Dermis blood vessel endothelial cell (primary cell): ENCODE data around the gene WFS1. TPM values are rescaled to one million over a fixed set of nuclear protein-coding genes. Genes with fewer than 3 reads are reported as not detected.
A peak's percentile ranks its signal among the peaks of the same experiment; 100 is the strongest.

Source experiments
- DNase-seq: peaks from one replicate; pipeline ENCODE4 v3.0.0; 2010
- total RNA-seq: library from RNA; depleted of rRNA; stranded (reverse); fragments of >200 nt; gene quantifications from 2 replicates; pipeline ENCODE4 v1.2.3, GENCODE V29; 2014

Gene WFS1
- total RNA-seq, 1 donor from 2014 or later = 74.7 TPM

DNA sequence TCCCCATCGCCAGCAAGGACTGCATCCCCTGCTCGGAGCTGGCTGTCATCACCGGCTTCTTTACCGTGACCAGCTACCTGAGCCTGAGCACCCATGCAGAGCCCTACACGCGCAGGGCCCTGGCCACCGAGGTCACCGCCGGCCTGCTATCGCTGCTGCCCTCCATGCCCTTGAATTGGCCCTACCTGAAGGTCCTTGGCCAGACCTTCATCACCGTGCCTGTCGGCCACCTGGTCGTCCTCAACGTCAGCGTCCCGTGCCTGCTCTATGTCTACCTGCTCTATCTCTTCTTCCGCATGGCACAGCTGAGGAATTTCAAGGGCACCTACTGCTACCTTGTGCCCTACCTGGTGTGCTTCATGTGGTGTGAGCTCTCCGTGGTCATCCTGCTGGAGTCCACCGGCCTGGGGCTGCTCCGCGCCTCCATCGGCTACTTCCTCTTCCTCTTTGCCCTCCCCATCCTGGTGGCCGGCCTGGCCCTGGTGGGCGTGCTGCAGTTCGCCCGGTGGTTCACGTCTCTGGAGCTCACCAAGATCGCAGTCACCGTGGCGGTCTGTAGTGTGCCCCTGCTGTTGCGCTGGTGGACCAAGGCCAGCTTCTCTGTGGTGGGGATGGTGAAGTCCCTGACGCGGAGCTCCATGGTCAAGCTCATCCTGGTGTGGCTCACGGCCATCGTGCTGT, 31.5 kb downstream of the WFS1 start:
- DNase-seq = no peak

DNA sequence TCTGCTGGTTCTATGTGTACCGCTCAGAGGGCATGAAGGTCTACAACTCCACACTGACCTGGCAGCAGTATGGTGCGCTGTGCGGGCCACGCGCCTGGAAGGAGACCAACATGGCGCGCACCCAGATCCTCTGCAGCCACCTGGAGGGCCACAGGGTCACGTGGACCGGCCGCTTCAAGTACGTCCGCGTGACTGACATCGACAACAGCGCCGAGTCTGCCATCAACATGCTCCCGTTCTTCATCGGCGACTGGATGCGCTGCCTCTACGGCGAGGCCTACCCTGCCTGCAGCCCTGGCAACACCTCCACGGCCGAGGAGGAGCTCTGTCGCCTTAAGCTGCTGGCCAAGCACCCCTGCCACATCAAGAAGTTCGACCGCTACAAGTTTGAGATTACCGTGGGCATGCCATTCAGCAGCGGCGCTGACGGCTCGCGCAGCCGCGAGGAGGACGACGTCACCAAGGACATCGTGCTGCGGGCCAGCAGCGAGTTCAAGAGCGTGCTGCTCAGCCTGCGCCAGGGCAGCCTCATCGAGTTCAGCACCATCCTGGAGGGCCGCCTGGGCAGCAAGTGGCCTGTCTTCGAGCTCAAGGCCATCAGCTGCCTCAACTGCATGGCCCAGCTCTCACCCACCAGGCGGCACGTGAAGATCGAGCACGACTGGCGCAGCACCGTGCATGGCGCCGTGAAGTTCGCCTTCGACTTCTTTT, 32.2 kb downstream of the WFS1 start:
- DNase-seq = no peak

DNA sequence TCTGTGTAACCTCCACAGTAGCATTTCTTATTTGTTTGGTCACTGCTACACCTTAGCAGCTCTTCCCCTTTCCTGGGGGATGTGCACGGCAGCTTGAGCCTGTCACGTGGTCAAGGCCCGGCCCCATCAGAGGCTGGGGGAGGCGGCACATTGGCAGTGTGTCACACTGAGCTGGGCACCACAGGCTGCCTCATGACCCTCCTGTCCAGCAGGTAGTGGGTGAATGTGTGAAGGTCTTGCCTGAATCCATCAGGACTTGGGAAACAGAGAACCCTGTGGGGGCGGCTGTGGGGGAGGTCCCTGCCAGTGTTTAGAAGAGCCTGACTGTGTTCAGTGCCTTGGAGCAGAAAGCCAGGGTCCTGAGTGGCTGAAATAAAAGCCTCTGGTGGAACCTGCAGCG, 33.2 kb downstream of the WFS1 start:
- no peak for DNase-seq

DNA sequence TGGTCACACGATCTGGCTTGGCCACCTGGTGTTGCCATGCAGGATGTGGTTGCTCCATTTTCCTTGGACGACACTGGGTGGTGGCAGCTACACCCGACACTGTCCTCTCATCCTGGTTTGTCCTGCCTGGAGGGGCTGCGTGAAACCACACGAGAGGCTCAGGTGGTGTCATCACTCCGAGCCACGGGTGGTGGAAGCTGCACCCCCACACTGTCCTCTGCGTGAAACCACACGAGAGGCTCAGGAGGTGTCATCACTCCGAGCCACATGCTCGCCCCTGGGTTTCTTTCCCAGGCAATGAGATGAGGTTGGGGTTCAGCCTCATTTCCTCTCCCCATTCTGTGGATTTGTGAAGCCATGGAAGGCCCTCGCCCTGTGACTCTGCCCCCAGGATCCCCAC, 34.3 kb downstream of the WFS1 start:
- no peak for DNase-seq

DNA sequence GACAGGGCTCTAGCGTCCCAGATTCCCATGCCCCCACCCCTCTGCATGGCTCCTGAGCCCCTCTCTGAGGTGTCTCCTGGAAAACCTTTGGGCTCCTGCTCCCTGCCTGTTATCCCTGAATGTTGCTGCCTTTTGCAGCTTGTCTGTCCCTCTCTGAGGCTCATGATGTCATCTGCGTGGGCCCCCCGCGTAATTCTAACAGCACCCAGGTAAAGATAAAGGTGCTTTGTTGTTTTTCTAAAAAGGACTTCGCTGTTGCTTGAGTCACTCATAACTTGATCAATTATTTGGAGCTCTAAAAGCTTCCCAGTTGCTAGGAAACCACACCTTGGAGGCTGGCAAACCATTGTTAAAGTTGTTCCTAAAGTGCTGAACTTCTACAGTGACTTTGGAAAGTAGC, 36.6 kb downstream of the WFS1 start:
- no peak for DNase-seq

DNA sequence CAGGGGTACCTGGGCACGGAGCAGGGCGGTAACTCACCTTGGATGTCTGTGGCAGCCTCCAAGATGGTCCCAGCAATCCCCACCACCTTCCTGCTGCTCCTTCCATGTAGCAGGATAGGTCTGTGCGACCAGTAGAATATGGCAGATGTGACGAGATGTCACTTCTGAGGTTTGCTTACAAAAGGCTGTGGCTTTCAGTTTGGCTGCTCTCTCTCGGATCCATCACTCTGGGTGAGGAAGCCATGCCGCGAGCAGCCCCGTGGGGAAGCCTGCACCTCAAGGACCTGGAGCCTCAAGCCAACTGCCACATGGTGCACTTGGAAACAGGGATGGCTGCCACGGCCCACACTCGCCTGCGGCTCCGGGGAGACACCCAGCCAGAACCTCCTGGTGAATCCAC, 37.6 kb downstream of the WFS1 start:
- no peak for DNase-seq

DNA sequence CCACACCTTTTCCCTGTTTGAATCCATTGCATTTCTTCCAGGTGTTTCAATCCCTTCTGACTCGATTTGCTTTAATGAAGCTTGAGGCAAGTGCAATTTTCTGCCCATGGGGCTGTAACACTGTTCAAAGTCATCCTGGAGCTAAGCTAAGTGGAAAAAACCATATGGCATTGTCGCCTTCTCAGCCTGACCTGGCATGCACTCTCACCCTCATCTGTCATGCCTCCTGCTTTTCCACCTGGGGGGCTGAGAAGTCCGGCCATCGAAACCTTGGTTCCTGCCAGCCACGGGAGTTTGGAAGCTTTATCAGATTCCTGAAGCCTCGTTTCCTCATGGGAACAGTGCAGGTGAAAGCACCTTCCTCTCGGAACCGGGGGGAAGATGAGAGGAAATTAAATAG, 38.2 kb downstream of the WFS1 start:
- no peak for DNase-seq

DNA sequence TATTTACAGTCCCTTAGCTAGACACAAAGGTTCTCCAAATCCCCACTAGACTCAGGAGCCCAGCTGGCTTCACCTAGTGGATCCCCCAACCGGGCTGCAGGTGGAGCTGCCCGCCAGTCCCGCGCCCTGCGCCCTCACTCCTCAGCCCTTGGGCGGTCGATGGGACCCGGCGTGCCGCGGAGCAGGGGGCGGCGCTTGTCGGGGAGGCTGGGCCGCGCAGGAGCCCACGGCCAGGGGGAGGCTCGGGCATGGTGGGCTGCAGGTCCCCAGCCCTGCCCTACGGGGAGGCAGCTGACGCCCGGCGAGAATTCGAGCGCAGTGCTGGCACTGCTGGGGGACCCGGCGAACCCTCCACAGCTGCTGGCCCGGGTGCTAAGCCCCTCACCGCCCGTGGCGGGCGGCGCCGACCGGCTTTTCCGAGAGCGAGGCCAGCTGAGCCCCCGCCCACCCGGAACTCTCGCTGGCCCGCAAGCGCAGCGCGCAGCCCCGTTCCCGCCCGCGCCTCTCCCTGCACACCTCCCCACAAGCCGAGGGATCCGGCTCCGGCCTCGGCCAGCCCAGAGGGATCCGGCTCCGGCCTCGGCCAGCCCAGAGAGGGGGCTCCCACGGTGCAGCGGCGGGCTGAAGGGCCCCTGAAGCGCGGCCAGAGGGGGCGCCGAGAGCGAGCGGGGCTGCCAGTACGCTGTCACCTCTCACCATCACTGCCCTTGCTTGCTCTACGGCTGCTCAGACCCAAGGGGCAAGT, 39.4 kb downstream of the WFS1 start:
- DNase-seq = peak; percentile 59

DNA sequence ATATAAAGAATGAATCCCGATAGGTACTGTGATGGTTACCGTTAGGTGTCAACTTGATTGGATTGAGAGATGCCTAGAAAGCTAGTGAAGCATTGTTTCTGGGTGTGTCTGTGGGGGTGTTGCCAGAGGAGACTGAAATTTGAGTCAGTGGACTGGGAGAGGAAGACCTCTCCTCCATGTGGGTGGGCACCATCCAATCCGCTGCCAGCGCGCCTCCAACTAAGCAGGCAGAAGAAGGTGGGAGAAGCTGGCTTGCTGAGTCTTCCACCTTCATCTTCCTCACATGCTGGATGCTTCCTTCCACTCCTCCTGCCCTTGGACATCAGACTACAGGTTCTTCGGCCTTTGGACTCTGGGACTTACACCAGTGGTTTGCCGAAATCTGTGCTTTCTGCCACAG, 40.1 kb downstream of the WFS1 start:
- no peak for DNase-seq

DNA sequence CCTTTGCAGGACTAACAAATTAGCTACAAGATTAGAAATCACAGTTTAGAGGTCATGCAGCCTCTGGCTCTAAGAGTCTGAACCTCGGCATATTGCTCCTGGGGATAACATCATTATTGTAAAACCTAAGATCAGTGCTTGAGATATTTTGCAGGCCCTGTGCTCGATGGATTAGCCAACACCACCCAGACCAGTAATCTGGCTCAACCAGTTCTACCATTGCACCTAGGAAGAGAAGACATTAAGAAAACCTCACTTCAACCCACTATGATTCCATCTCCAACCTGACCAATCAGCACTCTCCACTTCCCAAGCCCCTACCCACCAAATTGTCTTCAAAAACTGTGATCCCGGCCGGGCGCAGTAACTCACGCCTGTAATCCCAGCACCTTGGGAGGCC, 43.6 kb downstream of the WFS1 start:
- DNase-seq = no peak

DNA sequence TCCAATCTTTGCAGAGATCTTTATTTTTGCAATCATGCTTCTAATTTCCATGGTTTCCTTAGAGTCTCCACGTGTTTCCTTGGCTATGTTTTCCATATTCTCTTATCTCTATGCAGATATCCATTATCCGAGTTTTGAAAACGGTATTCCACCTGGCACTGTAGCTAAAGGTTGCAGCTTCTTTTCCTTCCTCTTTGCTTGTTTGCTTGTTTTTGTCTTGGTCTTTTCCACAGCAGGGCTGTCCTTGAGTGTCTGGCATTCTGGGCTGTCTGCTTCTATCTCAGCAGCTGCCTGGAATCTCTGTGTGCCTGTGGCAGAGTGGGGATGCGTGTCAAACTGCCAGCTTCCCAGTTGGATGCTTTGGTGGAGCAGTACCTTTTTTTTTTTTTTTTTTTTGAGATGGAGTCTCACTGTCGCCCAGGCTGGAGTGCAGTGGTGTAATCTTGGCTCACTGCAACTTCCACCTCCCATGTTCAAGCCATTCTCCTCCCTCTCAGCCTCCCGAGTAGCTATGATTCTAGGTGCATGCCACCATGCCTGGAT, 46.9 kb downstream of the WFS1 start:
- DNase-seq = peak; percentile 33

DNA sequence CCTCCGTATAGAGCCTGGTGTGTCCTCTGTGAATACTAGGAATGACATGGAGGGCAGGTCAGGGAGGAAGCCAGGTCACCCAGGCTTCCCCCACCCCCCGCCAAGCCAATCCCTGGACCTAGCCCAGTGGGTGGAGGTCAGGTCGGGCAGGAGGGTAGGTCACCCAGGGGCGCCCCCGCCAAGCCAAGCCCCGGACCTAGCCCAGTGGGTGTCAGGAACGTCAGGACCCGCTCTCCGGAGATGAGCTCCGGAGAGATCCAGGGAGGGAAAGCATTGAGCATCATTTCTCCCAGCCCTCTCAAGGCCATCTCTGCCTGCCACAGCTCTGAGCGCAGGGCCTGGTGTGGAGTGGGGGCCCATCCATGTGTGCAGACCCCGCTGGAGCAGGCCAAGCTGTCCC, 48.6 kb downstream of the WFS1 start:
- DNase-seq = no peak

DNA sequence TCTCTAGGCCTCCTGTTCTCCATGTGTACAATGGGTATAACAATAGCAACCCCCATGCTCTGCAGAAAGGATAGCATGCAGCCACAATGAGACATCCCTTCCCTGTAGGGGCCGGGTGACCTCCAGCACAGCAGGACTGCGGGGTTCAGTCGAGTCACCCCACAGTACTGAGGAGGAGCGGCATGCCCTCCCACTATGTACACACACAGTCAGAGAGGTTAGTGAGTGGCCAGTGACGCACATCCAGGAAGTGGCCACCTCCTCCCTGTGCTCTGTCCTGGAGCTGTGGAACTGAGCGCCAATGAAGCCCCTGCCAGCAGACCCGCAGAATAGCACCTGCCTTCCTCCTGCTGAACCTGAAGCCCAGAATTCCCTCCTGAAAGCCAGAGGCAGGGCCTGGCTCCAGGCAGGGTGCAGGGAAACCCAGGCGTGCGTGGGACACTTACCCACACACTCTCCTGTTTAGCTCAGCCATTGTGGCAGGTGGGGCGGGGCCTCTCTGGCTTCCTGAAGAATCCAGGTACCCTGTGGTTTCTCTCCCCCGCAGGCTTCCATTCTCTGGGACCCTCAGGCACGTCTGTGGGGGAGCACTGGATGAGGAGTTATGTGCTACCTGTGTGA, 50.0 kb downstream of the WFS1 start:
- DNase-seq = no peak

DNA sequence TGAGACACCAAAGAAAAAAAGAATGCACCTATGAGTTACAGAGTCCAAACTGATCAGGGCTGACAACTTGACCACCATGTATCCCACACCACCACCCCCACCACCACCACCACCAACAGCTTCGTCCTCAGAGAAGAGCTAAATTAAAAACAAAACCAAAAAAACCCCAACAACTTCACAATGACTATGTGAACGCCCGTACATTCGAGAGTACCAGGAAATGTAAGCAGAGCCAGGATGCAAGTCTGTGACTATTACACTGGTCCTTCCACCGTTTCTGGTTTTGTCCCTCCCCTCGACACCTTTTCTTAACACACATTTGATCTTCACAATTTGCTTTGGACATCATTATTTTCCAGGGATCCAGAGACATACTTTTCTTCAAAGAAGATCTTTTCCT, 51.0 kb downstream of the WFS1 start:
- DNase-seq = no peak

DNA sequence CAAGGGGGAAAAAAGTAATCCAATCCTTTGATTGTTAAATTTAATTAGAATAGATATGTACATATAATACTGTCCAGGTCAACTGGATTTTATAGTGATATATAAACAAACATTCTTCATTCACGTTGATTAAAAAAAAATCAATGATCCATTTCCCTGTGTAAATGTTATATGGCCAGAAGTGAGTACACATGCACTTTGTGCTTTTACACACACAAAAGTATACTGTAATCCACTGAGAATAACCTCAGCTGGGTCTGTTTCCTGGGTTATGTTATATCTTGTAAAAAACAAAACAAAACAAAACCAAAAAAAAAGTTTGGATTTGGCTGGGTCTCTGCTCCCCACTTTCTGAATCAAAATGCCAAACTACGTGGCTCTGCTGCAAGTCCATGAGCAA, 51.7 kb downstream of the WFS1 start:
- DNase-seq = no peak

DNA sequence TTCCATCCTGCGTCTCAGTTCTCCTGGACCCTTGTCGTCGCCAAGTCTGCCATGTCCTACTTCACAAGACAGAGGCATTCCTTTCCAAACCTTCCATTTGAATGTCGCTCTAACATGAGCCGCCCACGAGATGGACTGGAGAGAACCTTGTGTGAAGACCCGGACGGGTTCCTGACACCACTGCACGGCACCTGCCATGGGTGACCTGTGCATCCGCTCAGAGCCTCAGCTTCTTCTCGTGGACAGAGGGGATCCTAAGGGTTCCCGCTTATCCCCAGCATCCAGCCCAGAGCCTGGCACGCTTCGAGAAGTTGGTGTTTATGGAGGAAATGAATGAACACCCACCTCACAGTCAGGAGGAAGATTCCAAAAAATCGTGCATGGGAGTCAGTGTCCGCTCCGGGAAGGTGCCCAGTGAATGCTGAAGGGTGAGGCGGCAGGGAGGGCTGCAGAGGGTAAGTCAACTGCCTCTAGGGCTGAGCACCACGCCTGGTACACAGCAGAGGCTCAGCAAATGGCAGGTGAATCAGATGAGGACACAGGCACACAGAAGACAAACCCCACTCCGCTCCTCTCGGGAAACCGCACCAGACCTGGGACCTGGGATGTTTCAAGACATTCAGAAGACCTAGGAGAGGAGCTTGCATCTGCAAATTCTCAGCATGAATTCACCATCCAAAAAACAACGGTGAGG, 52.6 kb downstream of the WFS1 start:
- DNase-seq = no peak

DNA sequence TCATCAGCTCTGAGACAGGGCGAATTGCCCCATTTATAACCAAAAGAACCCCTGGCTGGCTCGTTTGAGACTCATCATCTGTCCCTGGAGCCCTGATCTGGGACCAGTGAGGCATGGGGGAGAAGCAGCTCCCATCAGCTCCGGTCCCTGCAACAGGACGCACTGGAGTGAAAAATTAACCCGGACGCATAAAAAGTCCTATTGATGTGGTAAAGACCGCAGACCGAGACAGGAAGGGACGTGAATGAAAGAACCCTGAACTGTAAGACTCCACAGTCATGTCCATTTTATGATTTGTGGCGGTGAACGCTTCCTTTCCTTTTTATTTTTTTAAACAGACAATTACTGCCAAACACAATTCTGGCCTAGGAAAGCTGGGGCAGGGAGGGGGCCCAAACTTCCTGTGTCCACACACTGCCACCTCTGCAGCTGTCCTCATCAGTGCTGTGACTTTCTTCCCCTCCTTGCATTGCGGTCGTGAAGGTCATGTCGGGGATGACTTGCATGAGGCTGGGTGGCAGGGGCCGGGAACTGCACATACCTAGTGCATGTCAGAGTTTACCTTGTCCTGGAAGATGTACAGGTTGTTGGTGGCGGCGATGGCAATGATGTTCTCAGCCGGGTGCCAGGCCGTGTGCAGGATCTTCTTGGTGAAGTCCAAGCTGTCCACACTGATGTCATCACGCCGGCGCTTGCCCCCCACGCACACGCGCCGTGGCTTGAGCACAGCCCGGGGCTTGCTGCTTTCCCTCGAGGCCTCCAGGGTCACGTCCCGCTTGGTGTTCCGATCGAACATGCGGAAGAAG, 53.3 kb downstream of the WFS1 start:
- DNase-seq = no peak

DNA sequence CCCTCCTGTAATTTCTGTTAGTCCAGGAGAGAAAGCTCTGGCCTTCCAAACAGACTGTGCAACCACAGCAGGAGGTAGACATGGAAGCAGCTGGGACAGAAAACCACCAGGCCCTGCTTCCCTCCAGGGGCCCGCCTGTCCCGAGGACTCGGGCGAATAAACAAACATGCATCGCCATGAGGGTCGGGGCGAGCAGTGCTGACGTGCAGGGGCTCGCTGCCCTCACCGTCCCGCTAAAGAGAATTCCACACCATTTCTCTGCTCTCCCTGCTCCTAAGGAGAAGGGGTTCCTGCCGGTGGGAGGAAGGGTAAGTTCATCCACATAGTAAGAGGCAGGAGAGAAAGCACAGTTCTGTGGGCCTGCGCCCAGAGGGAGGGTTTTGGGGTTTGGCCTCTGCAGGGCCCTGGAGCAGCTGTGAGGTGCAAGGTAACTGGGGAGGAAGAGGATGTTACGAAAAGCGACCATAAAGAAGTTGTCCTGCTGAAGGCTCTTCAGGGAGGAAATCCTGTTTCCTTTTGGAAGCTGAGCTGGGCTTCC, 54.9 kb downstream of the WFS1 start:
- no peak for DNase-seq

DNA sequence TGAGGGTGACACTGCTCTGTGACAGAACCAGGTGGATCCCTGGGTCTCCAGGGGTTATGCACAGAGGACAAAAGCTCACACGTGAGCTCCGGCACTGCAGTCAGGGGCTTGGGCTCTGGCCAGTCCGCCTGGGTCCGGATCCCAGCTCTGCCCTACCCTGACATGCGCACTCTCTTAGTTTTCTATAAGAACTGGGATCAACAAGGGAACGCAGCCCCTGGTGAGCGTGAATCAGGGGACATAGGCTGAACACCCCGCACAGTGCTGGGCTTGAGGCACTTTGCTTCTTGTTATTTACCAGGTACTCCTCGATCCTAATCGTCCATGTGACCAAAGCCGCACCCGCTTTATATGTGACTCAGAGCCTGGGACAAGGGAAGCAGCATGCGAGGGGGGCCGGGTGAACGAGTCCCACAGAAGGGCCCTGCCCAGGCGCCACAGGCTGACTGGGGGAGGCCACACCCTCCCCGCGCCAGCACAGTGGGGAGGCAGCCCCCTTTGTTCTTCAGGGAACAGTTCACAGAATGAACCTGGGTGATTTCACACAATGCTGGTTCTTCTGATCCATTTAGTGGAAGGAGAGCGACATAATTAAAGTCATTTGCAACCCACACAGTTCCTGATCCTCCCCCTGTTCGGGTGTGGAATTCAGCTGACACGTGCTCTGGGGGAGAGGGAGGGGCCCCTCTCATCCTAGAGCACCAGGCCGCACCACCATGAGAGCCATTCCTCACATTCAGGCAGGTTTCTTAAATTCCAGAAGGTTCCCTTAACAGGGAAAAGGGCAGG, 55.5 kb downstream of the WFS1 start:
- DNase-seq = peak; percentile 75

DNA sequence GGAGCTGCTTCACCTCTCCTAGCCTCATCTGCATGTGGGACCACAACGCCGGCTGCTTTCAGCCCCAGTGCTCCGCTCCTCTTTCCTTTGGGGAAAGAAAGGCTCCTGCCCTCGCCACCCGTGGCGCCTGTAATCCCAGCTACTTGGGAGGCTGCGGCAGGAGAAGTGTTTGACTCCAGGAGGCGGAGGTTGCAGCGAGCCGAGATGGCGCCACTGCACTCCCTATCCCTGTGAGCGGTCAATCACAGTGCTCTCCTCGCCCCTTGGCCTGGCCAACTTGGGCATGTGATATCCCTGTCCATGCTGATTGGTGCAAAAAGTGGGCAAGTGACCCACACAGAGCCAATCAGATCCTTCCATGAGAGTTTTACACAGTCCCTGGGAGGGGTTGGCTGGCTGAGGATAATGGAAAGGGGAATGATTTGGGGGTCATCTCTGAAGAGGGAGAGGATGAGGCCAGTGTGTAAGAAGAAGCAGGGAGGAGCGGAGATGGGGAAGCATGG, 56.2 kb downstream of the WFS1 start:
- no peak for DNase-seq
